Activated CD8-positive, alpha-beta T cell treated with anti-CD3 and anti-CD28 coated beads, Interleukin-2, amount 10 ng/mL, durations not matched to agents 7 days and 5 days (primary cell): Measurements from ENCODE around the gene COL11A1. TPM values are rescaled to one million over a fixed set of nuclear protein-coding genes. Genes with fewer than 3 reads are reported as not detected.
"Not testable (repeated sequence)": the region's sequence is repeated elsewhere in the genome, so short reads cannot be mapped to it uniquely, and the experiment has no call there.

Experiments used
- ATAC-seq: fragments of 150-1000 bp; cut with Tn5 transposase; one replicate; pipeline ENCODE4 v1.10.0; 2021; ENCODE audit warnings: moderate library complexity
- CTCF ChIA-PET: fragments of 350-600 bp; sonication (Branson Sonifier 250); formaldehyde crosslinking; loops from one replicate; lab custom pipeline; 2021; ENCODE audit warnings: antibody characterized with exemption; lab: Charles Lee
- POLR2A ChIA-PET: fragments of 350-600 bp; sonication (Branson Sonifier 250); formaldehyde crosslinking; loops from one replicate; lab custom pipeline; 2021; ENCODE audit warnings: antibody characterized with exemption; lab: Charles Lee
- DNase-seq: peaks from one replicate; pipeline ENCODE4 v3.0.0-alpha.2; 2020
- H3K27ac Mint-ChIP-seq: one replicate; pipeline ENCODE4 v1.8.0; 2021; ENCODE audit warnings: mild to moderate bottlenecking, mixed read lengths
- H3K27me3 Mint-ChIP-seq: one replicate; pipeline ENCODE4 v1.8.0; 2021; ENCODE audit warnings: low read depth, mixed read lengths
- H3K36me3 Mint-ChIP-seq: one replicate; pipeline ENCODE4 v1.8.0; 2021; ENCODE audit warnings: low read depth, mixed read lengths
- H3K4me1 Mint-ChIP-seq: one replicate; pipeline ENCODE4 v1.8.0; 2021; ENCODE audit warnings: low read depth, mixed read lengths
- H3K4me3 Mint-ChIP-seq: one replicate; pipeline ENCODE4 v1.8.0; 2021; ENCODE audit warnings: mild to moderate bottlenecking, mixed read lengths
- H3K9me3 Mint-ChIP-seq: one replicate; pipeline ENCODE4 v1.8.0; 2022; ENCODE audit warnings: mixed read lengths; ENCODE audit not compliant: insufficient read depth
- total RNA-seq, 2 experiments: library from RNA; stranded (reverse); gene quantifications; one replicate each; pipeline ENCODE4 v1.2.3, GENCODE V29; 2021

The COL11A1 gene
- total RNA-seq, 2 experiments from 2014 or later = not detected

GRCh38 chr1:103074224-103074623, 34.1 kb downstream of the COL11A1 start:
- CTCF ChIA-PET = no interaction called here
- Mint-ChIP-seq H3K27me3 (no peaks in the 10 kb centered on the region), H3K36me3 (no peaks in the 10 kb centered on the region), H3K4me1 (no peaks in the 10 kb centered on the region), H3K9me3 (no peaks in the 10 kb centered on the region), H3K4me3 (no peak overlapping the region), H3K27ac (no peak overlapping the region)
- ATAC-seq (no peak), DNase-seq (no peak)
- POLR2A ChIA-PET = no interaction called here

GRCh38 chr1:103069201-103069600, 39.1 kb downstream of the COL11A1 start:
- no peaks in the 10 kb centered on the region for H3K27me3 Mint-ChIP-seq
- H3K4me3 Mint-ChIP-seq = no peak overlapping the region
- H3K4me1 Mint-ChIP-seq = no peaks in the 10 kb centered on the region
- no peaks in the 10 kb centered on the region for H3K9me3 Mint-ChIP-seq
- DNase-seq (no peak), ATAC-seq (no peak)
- H3K36me3 Mint-ChIP-seq = no peaks in the 10 kb centered on the region
- POLR2A ChIA-PET = no interaction called here
- CTCF ChIA-PET = no interaction called here
- H3K27ac Mint-ChIP-seq = no peak overlapping the region

GRCh38 chr1:103063921-103064320, 44.4 kb downstream of the COL11A1 start:
- ChIA-PET CTCF (no interaction called here), POLR2A (no interaction called here)
- no peaks in the 10 kb centered on the region for H3K9me3 Mint-ChIP-seq
- H3K4me3 Mint-ChIP-seq = no peak overlapping the region
- H3K27ac Mint-ChIP-seq = no peak overlapping the region
- H3K27me3 Mint-ChIP-seq = no peaks in the 10 kb centered on the region
- H3K4me1 Mint-ChIP-seq = no peaks in the 10 kb centered on the region
- no peaks in the 10 kb centered on the region for H3K36me3 Mint-ChIP-seq
- DNase-seq = no peak
- ATAC-seq = no peak

GRCh38 chr1:103058391-103058790, 49.9 kb downstream of the COL11A1 start:
- POLR2A ChIA-PET = no interaction called here
- no peak for DNase-seq
- CTCF ChIA-PET = no interaction called here
- H3K4me3 Mint-ChIP-seq = no peak overlapping the region
- H3K27ac Mint-ChIP-seq = no peak overlapping the region
- H3K36me3 Mint-ChIP-seq = no peaks in the 10 kb centered on the region
- no peaks in the 10 kb centered on the region for H3K4me1 Mint-ChIP-seq
- H3K9me3 Mint-ChIP-seq = no peaks in the 10 kb centered on the region
- no peak for ATAC-seq
- no peaks in the 10 kb centered on the region for H3K27me3 Mint-ChIP-seq

- ChIA-PET POLR2A (no interaction called here), CTCF (no interaction called here)
- H3K27ac Mint-ChIP-seq = no peak overlapping the region
- ATAC-seq (no peak), DNase-seq (no peak)
- no peaks in the 10 kb centered on the region for H3K36me3 Mint-ChIP-seq
- H3K9me3 Mint-ChIP-seq = no peaks in the 10 kb centered on the region
- no peaks in the 10 kb centered on the region for H3K4me1 Mint-ChIP-seq
- H3K27me3 Mint-ChIP-seq = no peaks in the 10 kb centered on the region
- H3K4me3 Mint-ChIP-seq = no peak overlapping the region
Observed at GRCh38 chr1:103056423-103056822, 51.9 kb downstream of the COL11A1 start.

- H3K27ac Mint-ChIP-seq, CTCF ChIA-PET, ATAC-seq, H3K4me3 Mint-ChIP-seq, DNase-seq, H3K9me3 Mint-ChIP-seq, H3K36me3 Mint-ChIP-seq, H3K4me1 Mint-ChIP-seq, POLR2A ChIA-PET, H3K27me3 Mint-ChIP-seq: not testable (repeated sequence)
Observed at GRCh38 chr1:103028110-103028509, 80.2 kb downstream of the COL11A1 start.

- ChIA-PET POLR2A (no interaction called here), CTCF (no interaction called here)
- H3K27me3 Mint-ChIP-seq = no peaks in the 10 kb centered on the region
- DNase-seq (no peak), ATAC-seq (no peak)
- peaks cover 3% of the 10 kb centered on the region for H3K9me3 Mint-ChIP-seq
- H3K27ac Mint-ChIP-seq = no peak overlapping the region
- no peaks in the 10 kb centered on the region for H3K4me1 Mint-ChIP-seq
- no peak overlapping the region for H3K4me3 Mint-ChIP-seq
- no peaks in the 10 kb centered on the region for H3K36me3 Mint-ChIP-seq
Observed at GRCh38 chr1:103025858-103026409, 82.4 kb downstream of the COL11A1 start.

GRCh38 chr1:103024051-103024450, 84.3 kb downstream of the COL11A1 start:
- Mint-ChIP-seq H3K4me1 (no peaks in the 10 kb centered on the region), H3K36me3 (no peaks in the 10 kb centered on the region), H3K27ac (no peak overlapping the region), H3K9me3 (peaks cover 3% of the 10 kb centered on the region), H3K4me3 (no peak overlapping the region), H3K27me3 (no peaks in the 10 kb centered on the region)
- ChIA-PET CTCF (no interaction called here), POLR2A (no interaction called here)
- no peak for ATAC-seq
- no peak for DNase-seq

- DNase-seq = no peak
- Mint-ChIP-seq H3K4me1 (no peaks in the 10 kb centered on the region), H3K27ac (no peak overlapping the region), H3K36me3 (no peaks in the 10 kb centered on the region), H3K9me3 (no peaks in the 10 kb centered on the region), H3K27me3 (no peaks in the 10 kb centered on the region), H3K4me3 (no peak overlapping the region)
- ChIA-PET CTCF (no interaction called here), POLR2A (no interaction called here)
- no peak for ATAC-seq
Observed at GRCh38 chr1:103002005-103002404, 106.3 kb downstream of the COL11A1 start.

GRCh38 chr1:102978874-102979273, 129.4 kb downstream of the COL11A1 start:
- no peaks in the 10 kb centered on the region for H3K36me3 Mint-ChIP-seq
- no peak for ATAC-seq
- no peak for DNase-seq
- no peaks in the 10 kb centered on the region for H3K4me1 Mint-ChIP-seq
- no peak overlapping the region for H3K4me3 Mint-ChIP-seq
- no peaks in the 10 kb centered on the region for H3K27me3 Mint-ChIP-seq
- ChIA-PET POLR2A (no interaction called here), CTCF (no interaction called here)
- no peak overlapping the region for H3K27ac Mint-ChIP-seq
- no peaks in the 10 kb centered on the region for H3K9me3 Mint-ChIP-seq

GRCh38 chr1:102977292-102977691, 131.0 kb downstream of the COL11A1 start:
- ChIA-PET CTCF (interaction anchor here (1.0 kb wide), 1 partner anchor 8 kb away, joined by 4 read pairs; no protein-coding TSS in a partner anchor), POLR2A (no interaction called here)
- ATAC-seq (no peak), DNase-seq (no peak)
- no peak overlapping the region for H3K27ac Mint-ChIP-seq
- no peaks in the 10 kb centered on the region for H3K9me3 Mint-ChIP-seq
- H3K27me3 Mint-ChIP-seq = no peaks in the 10 kb centered on the region
- H3K4me3 Mint-ChIP-seq = no peak overlapping the region
- no peaks in the 10 kb centered on the region for H3K36me3 Mint-ChIP-seq
- no peaks in the 10 kb centered on the region for H3K4me1 Mint-ChIP-seq

GRCh38 chr1:102970496-102971078, 137.7 kb downstream of the COL11A1 start:
- no peak overlapping the region for H3K27ac Mint-ChIP-seq
- POLR2A ChIA-PET = no interaction called here
- DNase-seq (no peak), ATAC-seq (no peak)
- H3K9me3 Mint-ChIP-seq = no peaks in the 10 kb centered on the region
- no peaks in the 10 kb centered on the region for H3K4me1 Mint-ChIP-seq
- H3K4me3 Mint-ChIP-seq = no peak overlapping the region
- no peaks in the 10 kb centered on the region for H3K36me3 Mint-ChIP-seq
- CTCF ChIA-PET = interaction anchor here (0.7 to 1.6 kb wide), 6 partner anchors 8 to 655 kb away, joined by 3 to 4 read pairs (median 3); no protein-coding TSS in a partner anchor
- no peaks in the 10 kb centered on the region for H3K27me3 Mint-ChIP-seq

GRCh38 chr1:102967786-102968185, 140.5 kb downstream of the COL11A1 start:
- no peaks in the 10 kb centered on the region for H3K4me1 Mint-ChIP-seq
- ATAC-seq (no peak), DNase-seq (no peak)
- H3K9me3 Mint-ChIP-seq = no peaks in the 10 kb centered on the region
- no peak overlapping the region for H3K4me3 Mint-ChIP-seq
- ChIA-PET POLR2A (no interaction called here), CTCF (no interaction called here)
- H3K27ac Mint-ChIP-seq = no peak overlapping the region
- H3K36me3 Mint-ChIP-seq = no peaks in the 10 kb centered on the region
- H3K27me3 Mint-ChIP-seq = no peaks in the 10 kb centered on the region
